ENCODE results near the gene TNS1. TPM values are rescaled to one million over a fixed set of nuclear protein-coding genes. Genes with fewer than 3 reads are reported as not detected.

Gene TNS1
- total and polyA plus RNA-seq, 2 experiments from 2014 or later: 81.6 to 99.3 TPM

- Histone ChIP-seq H2AFZ (no peak overlapping the region), H3K9me2 (ENCODE audit: insufficient read depth) (no peaks in the 10 kb centered on the region), H3K4me1 (ENCODE audit: insufficient read depth) (no peaks in the 10 kb centered on the region), H3K27ac (no peak overlapping the region), H3K9me3 (ENCODE audit: low read depth) (no peaks in the 10 kb centered on the region), H3K4me3 (no peak overlapping the region), H4K20me1 (ENCODE audit: insufficient read depth) (no peaks in the 10 kb centered on the region), H3F3A (ENCODE audit: insufficient read depth) (peaks cover 13% of the 10 kb centered on the region; the same call in 1 of the 2 replicates), H3K36me3 (ENCODE audit: low read depth) (0 out of 2 replicates have a peak, but pooled peaks cover 6% of the 10 kb centered on the region), H3K9ac (no peak overlapping the region), H3K4me2 (ENCODE audit: unreplicated experiment) (no peak overlapping the region), H3K27me3 (replicated peaks; ENCODE audit: insufficient read depth) (no peaks in the 10 kb centered on the region), H3K79me2 (ENCODE audit: insufficient read depth) (no peaks in the 10 kb centered on the region)
- 92% methylated on average over 5 of the region's 5 CpGs for WGBS, 2 experiments (ENCODE audit: low coverage in 1 of 2, low lambda C conversion rate in 2 of 2, missing lambda C conversion rate in 2 of 2)
- TF ChIP-seq EZH2 (IDR thresholded peaks at IDR 0.05; ENCODE audit: insufficient read depth, poor library complexity, severe bottlenecking) (no peak), EZH2phosphoT487 (IDR thresholded peaks at IDR 0.05; ENCODE audit: insufficient read depth, low read depth) (no peak)
- in situ Hi-C loops (cut with MboI): no loop called here
- DNase-seq: no peak
Observed at GRCh38 chr2:217755027-217755745, 247.6 kb downstream of the TNS1 start.

GRCh38 chr2:217753460-217754200, 249.2 kb downstream of the TNS1 start:
- H3K4me2 ChIP-seq (ENCODE audit: unreplicated experiment): no peak overlapping the region
- H3K27me3 ChIP-seq (replicated peaks; ENCODE audit: insufficient read depth): no peaks in the 10 kb centered on the region
- H3K4me1 ChIP-seq (ENCODE audit: insufficient read depth): no peaks in the 10 kb centered on the region
- H3K9ac ChIP-seq: no peak overlapping the region
- no peaks in the 10 kb centered on the region for H3K79me2 ChIP-seq (ENCODE audit: insufficient read depth)
- no peaks in the 10 kb centered on the region for H4K20me1 ChIP-seq (ENCODE audit: insufficient read depth)
- H3K9me2 ChIP-seq (ENCODE audit: insufficient read depth): no peaks in the 10 kb centered on the region
- no peaks in the 10 kb centered on the region for H3K36me3 ChIP-seq (ENCODE audit: low read depth)
- in situ Hi-C loops (cut with MboI): no loop called here
- H3K27ac ChIP-seq: no peak overlapping the region
- no peak overlapping the region for H2AFZ ChIP-seq
- H3K4me3 ChIP-seq: no peak overlapping the region
- 0 out of 2 replicates have a peak, but pooled peaks cover under 1% of the 10 kb centered on the region for H3F3A ChIP-seq (ENCODE audit: insufficient read depth)
- no peaks in the 10 kb centered on the region for H3K9me3 ChIP-seq (ENCODE audit: low read depth)
- 77 to 80% methylated on average over 9 of the region's 9 CpGs for WGBS, 2 experiments (ENCODE audit: low coverage in 1 of 2, low lambda C conversion rate in 2 of 2, missing lambda C conversion rate in 2 of 2)
- peak; percentile 60 for DNase-seq
- TF ChIP-seq EZH2 (IDR thresholded peaks at IDR 0.05; ENCODE audit: insufficient read depth, poor library complexity, severe bottlenecking) (no peak), EZH2phosphoT487 (IDR thresholded peaks at IDR 0.05; ENCODE audit: insufficient read depth, low read depth) (no peak)

- Histone ChIP-seq H3K4me1 (ENCODE audit: insufficient read depth) (no peaks in the 10 kb centered on the region), H3K9me3 (ENCODE audit: low read depth) (no peaks in the 10 kb centered on the region), H3K36me3 (ENCODE audit: low read depth) (no peaks in the 10 kb centered on the region), H3K9ac (no peak overlapping the region), H3K79me2 (ENCODE audit: insufficient read depth) (no peaks in the 10 kb centered on the region), H2AFZ (no peak overlapping the region), H3K4me2 (ENCODE audit: unreplicated experiment) (no peak overlapping the region), H3K27me3 (replicated peaks; ENCODE audit: insufficient read depth) (no peaks in the 10 kb centered on the region), H3F3A (ENCODE audit: insufficient read depth) (no peaks in the 10 kb centered on the region), H3K27ac (no peak overlapping the region), H3K9me2 (ENCODE audit: insufficient read depth) (no peaks in the 10 kb centered on the region), H4K20me1 (ENCODE audit: insufficient read depth) (no peaks in the 10 kb centered on the region), H3K4me3 (no peak overlapping the region)
- TF ChIP-seq EZH2 (IDR thresholded peaks at IDR 0.05; ENCODE audit: insufficient read depth, poor library complexity, severe bottlenecking): no peak
- no peak for DNase-seq
- 86 to 89% methylated on average over 9 to 10 of the region's 10 CpGs for WGBS, 2 experiments (ENCODE audit: low coverage in 1 of 2, low lambda C conversion rate in 2 of 2, missing lambda C conversion rate in 2 of 2)
- in situ Hi-C loops (cut with MboI): no loop called here
Observed at GRCh38 chr2:217752714-217753459, 249.9 kb downstream of the TNS1 start.

GRCh38 chr2:217751952-217752351, 250.8 kb downstream of the TNS1 start:
- Histone ChIP-seq H3F3A (ENCODE audit: insufficient read depth) (no peaks in the 10 kb centered on the region), H3K4me3 (no peak overlapping the region), H4K20me1 (ENCODE audit: insufficient read depth) (no peaks in the 10 kb centered on the region), H3K4me1 (ENCODE audit: insufficient read depth) (peaks cover 5% of the 10 kb centered on the region; the same call in 1 of the 2 replicates), H3K9me2 (ENCODE audit: insufficient read depth) (no peaks in the 10 kb centered on the region), H3K79me2 (ENCODE audit: insufficient read depth) (no peaks in the 10 kb centered on the region), H3K9me3 (ENCODE audit: low read depth) (no peaks in the 10 kb centered on the region), H2AFZ (no peak overlapping the region), H3K27ac (no peak overlapping the region), H3K27me3 (replicated peaks; ENCODE audit: insufficient read depth) (no peaks in the 10 kb centered on the region), H3K4me2 (ENCODE audit: unreplicated experiment) (no peak overlapping the region), H3K36me3 (ENCODE audit: low read depth) (no peaks in the 10 kb centered on the region), H3K9ac (no peak overlapping the region)
- WGBS, 2 experiments (ENCODE audit: low coverage in 1 of 2, low lambda C conversion rate in 2 of 2, missing lambda C conversion rate in 2 of 2): 33 to 68% methylated on average over 1 of the region's 1 CpG
- in situ Hi-C loops (cut with MboI): no loop called here
- TF ChIP-seq EZH2 (IDR thresholded peaks at IDR 0.05; ENCODE audit: insufficient read depth, poor library complexity, severe bottlenecking) (no peak), EZH2phosphoT487 (IDR thresholded peaks at IDR 0.05; ENCODE audit: insufficient read depth, low read depth) (no peak)
- DNase-seq: no peak

Data from GM23248 (cell line).